Peyer's patch (tissue), 4 donors: ENCODE results near the gene PLPP4. TPM values are rescaled to one million over a fixed set of nuclear protein-coding genes. Genes with fewer than 3 reads are reported as not detected.

Experiments used
- DNase-seq, 3 donors: peaks; one replicate each; pipeline ENCODE4 v3.0.0-alpha.2; 2017 to 2019
- H3K27ac ChIP-seq, 4 donors: fragments of 200-600 bp; sonication (generic); one replicate each; pipeline ENCODE4 v1.5.1; 2016 to 2019
- H3K27me3 ChIP-seq, 2 donors: fragments of 200-600 bp; sonication (generic); one replicate each; pipeline ENCODE4 v1.5.1; 2019
- H3K36me3 ChIP-seq, 3 donors: fragments of 200-600 bp; sonication (generic); one replicate each; pipeline ENCODE4 v1.5.1; 2016 to 2019
- H3K4me1 ChIP-seq, 4 donors: fragments of 200-600 bp; sonication (generic); one replicate each; pipeline ENCODE4 v1.5.1; 2016 to 2019
- H3K4me3 ChIP-seq, 4 donors: fragments of 200-600 bp; sonication (generic); 1 replicate in 3 of 4; 2 replicates in 1 of 4; pipeline ENCODE4 v1.5.1; 2016 to 2019; ENCODE audit warnings: mild to moderate bottlenecking in 1 of 4
- H3K9me3 ChIP-seq, 4 donors: fragments of 200-600 bp; sonication (generic); one replicate each; pipeline ENCODE4 v1.5.1; 2016 to 2019; ENCODE audit warnings: mild to moderate bottlenecking in 1 of 4
- CTCF ChIP-seq, 6 experiments: fragments of 450-650 bp in 4 of 6; fragments of 200-600 bp in 2 of 6; sonication (generic) in 1 of 6; IDR thresholded peaks; one replicate each; pipeline ENCODE4 v1.5.1; 2017 to 2019; ENCODE audit warnings: antibody characterized with exemption in 6 of 6, mild to moderate bottlenecking in 3 of 6, moderate library complexity in 1 of 6
- POLR2A ChIP-seq, 2 donors: fragments of 450-650 bp; IDR thresholded peaks; one replicate each; pipeline ENCODE4 v1.5.1; 2017; ENCODE audit warnings: antibody characterized with exemption in 2 of 2, mild to moderate bottlenecking in 2 of 2, moderate library complexity in 2 of 2
- total RNA-seq, 4 donors: library from RNA; depleted of rRNA; stranded (reverse); fragments of >200 nt; gene quantifications; one replicate each; pipeline ENCODE4 v1.1.0, GENCODE V29; 2016

PLPP4 gene
- total RNA-seq, 4 donors from 2014 or later: 1.3 TPM; not detected in 3

GRCh38 chr10:120553911-120554310 lies 96.9 kb downstream of the PLPP4 start:
- no peaks in the 10 kb centered on the region for H3K27me3 ChIP-seq
- no peak for DNase-seq
- no peaks in the 10 kb centered on the region for H3K9me3 ChIP-seq
- no peak overlapping the region for H3K4me3 ChIP-seq
- no peaks in the 10 kb centered on the region for H3K36me3 ChIP-seq
- H3K4me1 ChIP-seq: no peaks in the 10 kb centered on the region
- TF ChIP-seq POLR2A (IDR thresholded peaks at IDR 0.05): no peak
- no peak for TF ChIP-seq CTCF (IDR thresholded peaks at IDR 0.05)
- H3K27ac ChIP-seq: no peak overlapping the region

GRCh38 chr10:120555436-120555835 lies 98.4 kb downstream of the PLPP4 start:
- no peak overlapping the region for H3K4me3 ChIP-seq
- DNase-seq: no peak
- no peaks in the 10 kb centered on the region for H3K36me3 ChIP-seq
- H3K27ac ChIP-seq: no peak overlapping the region
- no peaks in the 10 kb centered on the region for H3K9me3 ChIP-seq
- TF ChIP-seq CTCF (IDR thresholded peaks at IDR 0.05) (no peak), POLR2A (IDR thresholded peaks at IDR 0.05) (no peak)
- H3K4me1 ChIP-seq: no peaks in the 10 kb centered on the region
- H3K27me3 ChIP-seq: no peaks in the 10 kb centered on the region

GRCh38 chr10:120555842-120556532 lies 99.0 kb downstream of the PLPP4 start:
- no peak overlapping the region for H3K4me3 ChIP-seq
- H3K27ac ChIP-seq: no peak overlapping the region
- H3K36me3 ChIP-seq: no peaks in the 10 kb centered on the region
- no peak for DNase-seq
- H3K4me1 ChIP-seq: no peaks in the 10 kb centered on the region
- H3K9me3 ChIP-seq: no peaks in the 10 kb centered on the region
- TF ChIP-seq POLR2A (IDR thresholded peaks at IDR 0.05) (no peak), CTCF (IDR thresholded peaks at IDR 0.05) (no peak)
- no peaks in the 10 kb centered on the region for H3K27me3 ChIP-seq

- Histone ChIP-seq H3K4me3 (no peak overlapping the region), H3K27me3 (no peaks in the 10 kb centered on the region), H3K27ac (no peak overlapping the region), H3K9me3 (no peaks in the 10 kb centered on the region), H3K36me3 (no peaks in the 10 kb centered on the region), H3K4me1 (no peaks in the 10 kb centered on the region)
- TF ChIP-seq CTCF (IDR thresholded peaks at IDR 0.05) (no peak), POLR2A (IDR thresholded peaks at IDR 0.05) (no peak)
- DNase-seq: no peak
Measured at GRCh38 chr10:120557311-120557710, 100.3 kb downstream of the PLPP4 start.

- no peaks in the 10 kb centered on the region for H3K4me1 ChIP-seq
- no peak for DNase-seq
- H3K27me3 ChIP-seq: no peaks in the 10 kb centered on the region
- H3K9me3 ChIP-seq: no peaks in the 10 kb centered on the region
- no peak for TF ChIP-seq POLR2A (IDR thresholded peaks at IDR 0.05)
- TF ChIP-seq CTCF (IDR thresholded peaks at IDR 0.05): no peak
- no peak overlapping the region for H3K27ac ChIP-seq
- no peaks in the 10 kb centered on the region for H3K36me3 ChIP-seq
- no peak overlapping the region for H3K4me3 ChIP-seq
Measured at GRCh38 chr10:120559800-120560199, 102.8 kb downstream of the PLPP4 start.

GRCh38 chr10:120562956-120563355 lies 105.9 kb downstream of the PLPP4 start:
- H3K36me3 ChIP-seq: no peaks in the 10 kb centered on the region
- DNase-seq: no peak
- TF ChIP-seq CTCF (IDR thresholded peaks at IDR 0.05) (no peak), POLR2A (IDR thresholded peaks at IDR 0.05) (no peak)

More at GRCh38 chr10:120562956-120563355, 105.9 kb downstream of the PLPP4 start:
- no peaks in the 10 kb centered on the region for H3K27me3 ChIP-seq
- no peak overlapping the region for H3K27ac ChIP-seq
- no peaks in the 10 kb centered on the region for H3K4me1 ChIP-seq
- H3K9me3 ChIP-seq: no peaks in the 10 kb centered on the region
- H3K4me3 ChIP-seq: no peak overlapping the region
